GM18502 (cell line): Measurements from ENCODE around the gene RELN.
A peak's percentile ranks its signal among the peaks of the same experiment; 100 is the strongest.
"Not testable (repeated sequence)": the region's sequence is repeated elsewhere in the genome, so short reads cannot be mapped to it uniquely, and the experiment has no call there.

Experiments used
- ATAC-seq: cut with Tn5 transposase; IDR thresholded peaks from one replicate; pipeline ENCODE4 v1.9.1; 2021; ENCODE audit warnings: mild to moderate bottlenecking; ENCODE audit not compliant: unreplicated experiment, poor library complexity

The RELN gene

GRCh38 chr7:103857435-103857834, 132.0 kb downstream of the RELN start:
- no peak for ATAC-seq

GRCh38 chr7:103856929-103857328, 132.5 kb downstream of the RELN start:
- ATAC-seq = no peak

GRCh38 chr7:103855671-103856070, 133.8 kb downstream of the RELN start:
- ATAC-seq = no peak

GRCh38 chr7:103854611-103855010, 134.8 kb downstream of the RELN start:
- no peak for ATAC-seq

DNA sequence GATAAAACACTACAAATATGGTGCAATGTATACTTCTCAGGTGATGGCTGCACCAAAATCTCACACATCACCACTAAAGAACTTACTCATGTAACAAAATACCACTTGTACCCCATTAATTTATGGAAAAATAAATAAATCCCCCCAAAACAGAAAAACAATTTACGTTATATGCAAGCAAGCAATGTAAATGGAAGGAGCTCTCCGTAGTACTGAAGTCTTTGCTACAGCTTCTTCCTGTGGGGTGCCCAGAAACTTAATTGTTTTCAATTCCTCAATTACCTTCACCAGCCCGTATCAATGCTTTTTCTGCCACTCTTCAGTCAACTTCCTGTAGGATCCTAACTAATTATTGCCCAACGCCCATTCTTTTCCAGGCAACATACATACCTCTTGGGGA, 138.1 kb downstream of the RELN start:
- no peak for ATAC-seq

- ATAC-seq = no peak
Observed at GRCh38 chr7:103843689-103844480, 145.6 kb downstream of the RELN start.

DNA sequence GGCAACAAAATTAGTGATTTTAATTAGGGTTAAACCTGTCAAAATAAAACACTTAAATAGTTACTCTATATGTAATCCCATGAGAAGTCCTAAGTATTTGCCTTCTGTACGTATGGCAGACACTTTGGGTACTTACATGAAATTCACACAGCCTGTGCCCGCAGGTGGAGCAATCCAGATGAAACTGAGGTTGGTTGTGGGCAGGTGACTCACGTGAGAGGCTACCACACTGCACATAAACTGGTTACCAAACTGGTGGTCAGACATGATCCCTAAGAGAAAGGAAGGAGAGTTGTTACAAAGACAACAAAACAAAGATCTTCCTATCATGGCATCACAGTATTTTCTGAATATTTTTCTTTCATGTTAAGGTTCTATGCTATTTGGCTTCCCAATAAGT, 156.1 kb downstream of the RELN start:
- ATAC-seq = no peak

- no peak for ATAC-seq
Observed at GRCh38 chr7:103832438-103832837, 157.0 kb downstream of the RELN start.

DNA sequence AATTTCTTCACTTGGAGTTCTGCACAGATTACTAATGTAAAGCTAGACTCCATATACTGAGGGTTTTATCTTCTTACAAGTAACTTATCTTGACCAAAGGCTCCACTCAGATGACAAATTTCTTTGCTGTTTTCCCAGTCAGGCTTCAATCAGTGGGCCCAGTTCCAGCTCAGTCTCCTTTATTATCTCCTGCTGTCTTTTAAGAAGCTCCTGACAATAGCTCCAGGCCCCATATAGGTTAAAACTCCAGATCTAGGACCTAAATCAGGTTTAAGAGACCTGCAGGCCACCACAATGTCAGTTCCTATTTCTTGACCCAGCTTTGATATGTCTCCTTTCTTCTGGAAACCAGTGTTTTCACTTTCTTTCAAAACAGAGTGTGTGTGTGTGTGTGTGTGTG, 165.2 kb downstream of the RELN start:
- ATAC-seq = no peak

GRCh38 chr7:103823084-103823483, 166.4 kb downstream of the RELN start:
- no peak for ATAC-seq

- ATAC-seq = no peak
Observed at GRCh38 chr7:103821092-103821491, 168.4 kb downstream of the RELN start.

GRCh38 chr7:103815972-103816371, 173.5 kb downstream of the RELN start:
- not testable (repeated sequence) for ATAC-seq

DNA sequence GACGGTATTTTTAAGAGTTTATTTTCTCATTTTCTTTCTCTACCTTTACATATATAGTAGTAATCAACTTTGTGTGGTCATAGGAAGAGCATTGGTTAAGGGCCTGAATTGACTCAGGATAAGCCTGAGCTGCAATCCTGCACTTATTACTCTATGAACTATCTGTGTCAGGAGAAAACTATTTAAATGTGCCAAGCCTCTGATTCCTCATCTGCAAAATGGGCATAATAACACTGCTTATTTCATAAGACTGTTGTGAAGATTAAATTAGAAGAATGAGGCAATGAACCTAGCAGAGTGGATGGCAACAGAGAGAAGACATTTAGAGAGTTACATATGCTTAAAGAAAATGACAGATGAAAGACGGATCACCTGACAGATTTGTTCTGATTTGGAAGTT, 175.5 kb downstream of the RELN start:
- no peak for ATAC-seq

GRCh38 chr7:103811997-103812396, 177.5 kb downstream of the RELN start:
- ATAC-seq = peak; percentile 65

- ATAC-seq = no peak
Observed at GRCh38 chr7:103811290-103811689, 178.2 kb downstream of the RELN start.

GRCh38 chr7:103810112-103810744, 179.2 kb downstream of the RELN start:
- no peak for ATAC-seq

DNA sequence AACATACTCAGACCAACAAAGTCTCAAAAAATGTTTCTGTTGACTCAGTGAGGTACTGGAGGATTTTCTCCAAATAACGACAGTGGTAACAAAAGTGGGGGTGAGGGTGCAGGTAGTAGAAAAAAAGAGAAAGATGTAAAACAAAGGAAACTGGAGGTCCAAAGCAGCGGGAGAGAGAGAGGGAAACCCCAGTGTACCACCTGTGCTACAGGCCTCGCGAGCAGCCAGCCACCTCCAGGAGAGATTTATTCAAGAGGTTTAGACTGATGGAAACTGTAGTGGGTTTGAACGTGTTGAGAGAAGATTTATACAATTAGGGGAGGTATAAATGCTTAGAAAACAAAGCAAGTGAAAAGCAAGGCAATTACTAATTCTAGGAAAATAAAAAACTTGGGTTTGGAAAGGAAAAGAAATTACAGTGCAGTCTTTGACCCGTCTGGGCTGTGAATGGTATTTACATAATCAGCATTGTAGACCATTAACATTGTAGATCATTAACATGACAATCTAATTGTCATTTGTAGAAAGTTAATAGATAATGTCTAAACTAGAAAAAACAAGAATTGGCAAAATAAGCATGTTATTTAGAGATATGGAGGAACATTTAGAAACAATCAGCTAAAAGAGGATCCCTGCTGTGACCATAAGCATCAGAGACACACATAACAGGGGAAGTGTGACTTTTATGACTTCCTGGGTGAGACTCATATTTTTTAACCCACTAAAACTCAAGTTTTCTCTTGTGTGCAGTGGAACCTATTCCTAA, 180.0 kb downstream of the RELN start:
- ATAC-seq = no peak

GRCh38 chr7:103805346-103805745, 184.1 kb downstream of the RELN start:
- no peak for ATAC-seq

DNA sequence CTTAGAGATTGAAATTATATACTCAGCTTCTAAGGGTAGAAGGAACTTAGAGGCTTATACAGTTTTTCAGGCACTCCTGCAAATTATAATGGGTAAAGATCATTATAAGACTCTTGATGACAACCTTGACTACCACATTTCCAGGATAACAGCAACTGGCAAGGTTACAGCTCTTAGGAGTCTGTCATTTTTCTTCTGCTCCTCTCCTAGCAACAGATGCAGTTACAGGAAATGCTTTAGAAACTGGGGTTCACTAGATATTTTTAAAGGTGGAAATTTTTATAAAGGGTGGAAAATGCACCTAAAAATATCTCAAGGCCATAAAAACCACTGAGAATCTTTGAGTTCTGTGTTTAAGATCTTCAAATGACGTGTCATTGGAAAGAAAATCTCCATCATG, 185.8 kb downstream of the RELN start:
- ATAC-seq = no peak

GRCh38 chr7:103799298-103799697, 190.2 kb downstream of the RELN start:
- no peak for ATAC-seq

DNA sequence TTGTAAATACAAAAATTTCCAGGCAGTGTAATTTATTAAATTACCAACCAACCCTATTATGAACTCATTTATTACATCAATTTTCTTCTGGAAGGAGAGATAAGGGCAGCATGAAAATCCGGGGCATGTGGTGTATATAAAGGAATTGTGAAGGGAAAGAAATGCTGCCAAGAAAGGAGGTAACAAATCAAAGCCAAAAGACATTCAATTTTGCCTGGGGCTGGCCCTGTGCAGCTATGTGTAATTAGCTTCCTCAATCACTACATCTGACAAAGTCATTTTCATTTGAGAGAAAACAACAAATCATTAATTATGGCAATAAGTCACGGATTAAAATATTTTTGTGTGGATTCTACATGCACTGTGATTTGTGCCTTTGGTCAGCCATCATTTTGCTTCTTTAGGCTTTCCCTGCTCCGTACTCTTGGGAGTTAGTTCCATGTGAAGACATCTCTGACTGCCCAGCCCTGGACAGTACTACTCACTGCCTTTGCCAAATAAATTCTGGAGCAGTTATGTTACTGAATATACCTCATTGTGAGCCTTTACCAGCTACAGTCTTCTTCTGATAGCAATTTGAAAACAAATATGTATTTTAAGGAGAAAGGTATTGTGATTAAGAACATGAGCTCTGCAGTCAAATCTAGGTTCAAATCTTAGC, 191.7 kb downstream of the RELN start:
- ATAC-seq = no peak
